Cardiac muscle cell (in vitro differentiated cells and primary cell): Measurements from ENCODE around the gene TPD52L1. TPM values are rescaled to one million over a fixed set of nuclear protein-coding genes. Genes with fewer than 3 reads are reported as not detected.
A peak's percentile ranks its signal among the peaks of the same experiment; 100 is the strongest.

Experiments
- DNase-seq, 2 donors: peaks; one replicate each; pipeline versions ENCODE4 v3.0.0 to v3.0.0-alpha.2; 2010 to 2017; ENCODE audit warnings: low read depth in 1 of 2, low spot score in 1 of 2
- H3K27ac ChIP-seq: fragments of 200-600 bp; sonication (generic); 2 replicates; pipeline ENCODE4 v1.5.1; 2016
- H3K27me3 ChIP-seq: fragments of 200-600 bp; sonication (generic); 2 replicates; pipeline ENCODE4 v1.6.0; 2016; ENCODE audit warnings: control low read depth
- H3K36me3 ChIP-seq: fragments of 200-600 bp; sonication (generic); 2 replicates; pipeline ENCODE4 v1.5.1; 2016; ENCODE audit warnings: control low read depth
- H3K4me1 ChIP-seq: fragments of 200-600 bp; sonication (generic); 2 replicates; pipeline ENCODE4 v1.8.1; 2017; ENCODE audit warnings: low read depth, mild to moderate bottlenecking, mixed run types
- H3K4me3 ChIP-seq: fragments of 200-600 bp; sonication (generic); 2 replicates; pipeline ENCODE4 v1.5.1; 2016; ENCODE audit warnings: mild to moderate bottlenecking
- H3K9me3 ChIP-seq: fragments of 200-600 bp; sonication (generic); 2 replicates; pipeline ENCODE4 v1.5.1; 2017; ENCODE audit warnings: low read depth, mild to moderate bottlenecking, control low read depth
- CTCF ChIP-seq: IDR thresholded peaks from 2 replicates; pipeline ENCODE4 v1.5.1; 2012; ENCODE audit warnings: low read depth, mild to moderate bottlenecking, low read length
- polyA plus RNA-seq: library from polyadenylated mRNA; unstranded; fragments of >200 nt; fragmentation: Nextera tagmentation; extraction: Ambion mirVana; gene quantifications from 2 replicates; pipeline ENCODE4 v1.2.1, GENCODE V29; 2016
- total RNA-seq: library from RNA; depleted of rRNA; stranded (reverse); fragments of >200 nt; gene quantifications from 2 replicates; pipeline ENCODE4 v1.2.3, GENCODE V29; 2016

The TPD52L1 gene, protein sequence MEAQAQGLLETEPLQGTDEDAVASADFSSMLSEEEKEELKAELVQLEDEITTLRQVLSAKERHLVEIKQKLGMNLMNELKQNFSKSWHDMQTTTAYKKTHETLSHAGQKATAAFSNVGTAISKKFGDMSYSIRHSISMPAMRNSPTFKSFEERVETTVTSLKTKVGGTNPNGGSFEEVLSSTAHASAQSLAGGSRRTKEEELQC
- 50.1 and 72.8 TPM in 2 replicates for total RNA-seq
- 49.2 and 96.3 TPM in 2 replicates for polyA plus RNA-seq

GRCh38 chr6:125153391-125154117 is at the start of gene TPD52L1:
TSS of gene TPD52L1 (plus strand) at chr6:125153773. CDS start at chr6:125153952, 179 bp downstream.
- H3K4me3 ChIP-seq: peak within 1 kb of the TSS; percentile 52
- no peak within 1 kb of the TSS for H3K27ac ChIP-seq
- DNase-seq: peak; percentile 69 to 92
- H3K4me1 ChIP-seq: no peaks in the 10 kb centered on the region
- TF ChIP-seq CTCF: peak; percentile 91
- no peaks in the 10 kb centered on the region for H3K9me3 ChIP-seq
- no peaks in the 10 kb centered on the region for H3K36me3 ChIP-seq
- peaks cover 6% of the 10 kb centered on the region for H3K27me3 ChIP-seq

- Histone ChIP-seq H3K27me3 (no peaks in the 10 kb centered on the region), H3K36me3 (no peaks in the 10 kb centered on the region), H3K27ac (peak overlapping the region; percentile 83), H3K4me3 (no peak overlapping the region), H3K9me3 (no peaks in the 10 kb centered on the region), H3K4me1 (peaks cover 16% of the 10 kb centered on the region)
- peak; percentile 26 to 47 for DNase-seq
- TF ChIP-seq CTCF: no peak
Measured at GRCh38 chr6:125104425-125104824, 49.1 kb upstream of the TPD52L1 start.

- H3K4me3 ChIP-seq: no peak overlapping the region
- H3K27me3 ChIP-seq: no peaks in the 10 kb centered on the region
- peaks cover 16% of the 10 kb centered on the region for H3K4me1 ChIP-seq
- DNase-seq: no peak
- TF ChIP-seq CTCF: no peak
- H3K27ac ChIP-seq: no peak overlapping the region
- H3K9me3 ChIP-seq: no peaks in the 10 kb centered on the region
- H3K36me3 ChIP-seq: no peaks in the 10 kb centered on the region
Measured at GRCh38 chr6:125107048-125107447, 46.5 kb upstream of the TPD52L1 start.

- H3K27me3 ChIP-seq: no peaks in the 10 kb centered on the region
- no peaks in the 10 kb centered on the region for H3K36me3 ChIP-seq
- no peaks in the 10 kb centered on the region for H3K9me3 ChIP-seq
- H3K27ac ChIP-seq: no peak overlapping the region
- H3K4me1 ChIP-seq: peaks cover 16% of the 10 kb centered on the region
- no peak overlapping the region for H3K4me3 ChIP-seq
- DNase-seq: no peak
- no peak for TF ChIP-seq CTCF
Measured at GRCh38 chr6:125107896-125108295, 45.7 kb upstream of the TPD52L1 start.

GRCh38 chr6:125110056-125110455 is 43.5 kb upstream of the TPD52L1 start:
- no peak for DNase-seq
- no peaks in the 10 kb centered on the region for H3K9me3 ChIP-seq
- no peak overlapping the region for H3K27ac ChIP-seq
- H3K36me3 ChIP-seq: no peaks in the 10 kb centered on the region
- H3K27me3 ChIP-seq: no peaks in the 10 kb centered on the region
- H3K4me1 ChIP-seq: no peaks in the 10 kb centered on the region
- TF ChIP-seq CTCF: no peak
- no peak overlapping the region for H3K4me3 ChIP-seq
